Psoas muscle (tissue), 8 donors: ENCODE data around the gene NSUN3. TPM values are rescaled to one million over a fixed set of nuclear protein-coding genes. Genes with fewer than 3 reads are reported as not detected.

ENCODE experiments used
- ATAC-seq, 4 donors: fragments of 200-7000 bp; cut with Tn5 transposase; one replicate each; pipeline ENCODE4 v1.9.1; 2020; ENCODE audit warnings: moderate library complexity in 3 of 4, mild to moderate bottlenecking in 2 of 4
- DNase-seq, 2 donors: peaks; one replicate each; pipeline ENCODE4 v3.0.0-alpha.2; 2020
- H3K27ac ChIP-seq: fragments of 200-600 bp; one replicate; pipeline ENCODE4 v1.8.0; 2022
- H3K27me3 ChIP-seq, 3 donors: fragments of 200-600 bp in 1 of 3; one replicate each; pipeline versions ENCODE4 v1.6.1 to v1.8.0; 2013 to 2022; ENCODE audit warnings: low read length in 2 of 3, mild to moderate bottlenecking in 2 of 3, moderate library complexity in 1 of 3; ENCODE audit not compliant: insufficient read depth in 3 of 3
- H3K36me3 ChIP-seq, 2 donors: fragments of 200-600 bp in 1 of 2; one replicate each; pipeline versions ENCODE4 v1.6.1 to v1.8.0; 2013 to 2022; ENCODE audit warnings: low read depth in 1 of 2, mild to moderate bottlenecking in 1 of 2, moderate library complexity in 1 of 2; ENCODE audit not compliant: insufficient read depth in 1 of 2
- H3K4me1 ChIP-seq: fragments of 200-600 bp; one replicate; pipeline ENCODE4 v1.8.0; 2022
- H3K4me3 ChIP-seq: fragments of 200-600 bp; one replicate; pipeline ENCODE4 v1.8.0; 2022; ENCODE audit warnings: mild to moderate bottlenecking
- H3K9me3 ChIP-seq: fragments of 200-600 bp; one replicate; pipeline ENCODE4 v1.8.0; 2022
- CTCF ChIP-seq: fragments of 200-600 bp; IDR thresholded peaks from one replicate; pipeline ENCODE4 v1.8.0; 2022; ENCODE audit warnings: antibody characterized with exemption
- WGBS, 3 donors: extraction: QIAGEN DNeasy Blood & Tissue Kit; methylation state at CpG; one replicate each; pipeline versions ENCODE4 v1.1.6 to v1.1.7; 2013; 5-methylcytosine and 5-hydroxymethylcytosine counted together
- intact Hi-C, 2 donors: fragments of 100-400 bp; cut with DNase I; formaldehyde crosslinking; loops; one replicate each; pipeline versions ENCODE4 v1.11.0 to v1.14.2; 2022
- polyA plus RNA-seq, 3 donors: library from polyadenylated mRNA; stranded (reverse); fragments of 200-250 nt; gene quantifications; one replicate each; pipeline ENCODE4 v1.2.3, GENCODE V29; 2013
- total RNA-seq, 4 donors: library from RNA; stranded (reverse); fragmentation: NEBNext Ultra II Directional in 2 of 4; extraction: Animal tissue kit (Norgen Biotek cat#: 25700) in 2 of 4; gene quantifications; one replicate each; pipeline versions ENCODE4 v1.2.1 to v1.2.4, GENCODE V29; 2021 to 2023
- donor health status: healthy with polysubstance abuse.
- donor health status: DM: no; HTN: no; CAD: no; lungs with moderate emphysema.
- donor health status: Bipolar disorder and iron deficiency.
- donor health status: healthy.
- donor health status: DM: yes; HTN: yes; CAD: no.
- donor health status: DM: no; HTN: no; CAD: no.
- donor health status: DM: no; HTN: no; CAD: no.
- donor health status: DM: yes; HTN: yes; CAD: no.

NSUN3 gene
- total and polyA plus RNA-seq, 7 donors, result 1.5 to 4.1 (median 2.6) TPM

GRCh38 chr3:94137377-94137776, 74.5 kb downstream of the NSUN3 start:
- H3K4me3 ChIP-seq, result no peak overlapping the region
- no peaks in the 10 kb centered on the region for H3K36me3 ChIP-seq
- no peaks in the 10 kb centered on the region for H3K9me3 ChIP-seq
- 26 to 33% (median 28%) methylated on average over 6 of the region's 6 CpGs for WGBS, 3 donors
- ATAC-seq, result no peak
- intact Hi-C loops, result no loop called here
- no peak for TF ChIP-seq CTCF
- H3K27ac ChIP-seq, result no peak overlapping the region
- no peaks in the 10 kb centered on the region for H3K4me1 ChIP-seq
- H3K27me3 ChIP-seq, result no peaks in the 10 kb centered on the region
- DNase-seq, result no peak

DNA sequence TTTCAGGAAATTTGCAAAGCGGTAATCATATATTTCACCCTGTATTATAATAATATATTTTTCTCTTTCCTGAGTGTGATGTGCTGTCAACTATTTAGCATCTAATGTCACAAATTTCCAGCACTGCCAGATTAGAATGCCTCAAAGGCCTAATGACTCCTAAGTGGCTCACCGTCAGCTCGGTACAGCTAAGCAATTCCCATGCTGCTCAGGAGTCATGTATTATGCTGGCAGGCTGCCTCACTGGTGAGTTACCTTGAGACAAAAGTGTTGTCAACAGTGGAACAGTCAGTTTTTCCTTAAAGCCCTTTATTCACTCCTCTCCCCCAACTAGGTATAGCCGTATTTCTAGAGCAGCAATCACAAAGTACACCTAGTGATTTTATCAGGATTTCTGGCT, 83.6 kb downstream of the NSUN3 start:
- Histone ChIP-seq H3K4me1 (no peaks in the 10 kb centered on the region), H3K9me3 (no peaks in the 10 kb centered on the region), H3K27me3 (no peaks in the 10 kb centered on the region), H3K36me3 (no peaks in the 10 kb centered on the region), H3K4me3 (no peak overlapping the region), H3K27ac (no peak overlapping the region)
- WGBS, 3 donors, result 65 to 70% (median 69%) methylated on average over 4 of the region's 4 CpGs
- ATAC-seq (no peak), DNase-seq (no peak)
- no peak for TF ChIP-seq CTCF
- intact Hi-C loops, result no loop called here

- DNase-seq (no peak), ATAC-seq (no peak)
- H3K4me1 ChIP-seq, result no peaks in the 10 kb centered on the region
- 57 to 64% (median 63%) methylated on average over 3 of the region's 3 CpGs for WGBS, 3 donors
- TF ChIP-seq CTCF, result no peak
- no peak overlapping the region for H3K4me3 ChIP-seq
- no peak overlapping the region for H3K27ac ChIP-seq
- no peaks in the 10 kb centered on the region for H3K27me3 ChIP-seq
- H3K9me3 ChIP-seq, result no peaks in the 10 kb centered on the region
- intact Hi-C loops, result no loop called here
- no peaks in the 10 kb centered on the region for H3K36me3 ChIP-seq
These were observed 84.2 kb downstream of the NSUN3 start for GRCh38 chr3:94147012-94147411.

DNA sequence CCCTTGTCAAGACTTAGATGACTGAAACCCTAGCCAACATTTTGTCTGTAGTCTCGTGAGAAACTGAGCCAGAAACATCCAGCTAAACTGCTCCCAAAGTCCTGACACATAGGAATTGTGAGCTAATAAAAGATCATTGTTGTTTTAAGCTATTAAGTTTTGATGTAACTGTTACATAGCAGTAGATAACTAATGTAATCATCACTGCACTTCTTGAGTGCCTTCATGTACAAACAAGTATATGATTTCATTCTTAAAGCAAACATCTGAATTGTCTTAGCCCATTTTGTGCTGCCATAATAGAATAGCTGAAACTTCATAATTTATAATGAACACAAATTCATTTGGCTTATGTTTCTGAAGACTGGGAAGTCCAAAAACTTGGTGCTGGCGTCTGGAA, 87.3 kb downstream of the NSUN3 start:
- ATAC-seq (no peak), DNase-seq (no peak)
- Histone ChIP-seq H3K4me3 (no peak overlapping the region), H3K9me3 (no peaks in the 10 kb centered on the region), H3K4me1 (no peaks in the 10 kb centered on the region), H3K36me3 (no peaks in the 10 kb centered on the region), H3K27ac (no peak overlapping the region), H3K27me3 (no peaks in the 10 kb centered on the region)
- WGBS, 3 donors, result 28 to 38% (median 32%) methylated on average over 2 of the region's 2 CpGs
- no peak for TF ChIP-seq CTCF
- intact Hi-C loops, result no loop called here

GRCh38 chr3:94156626-94157025, 93.8 kb downstream of the NSUN3 start:
- no peak for DNase-seq
- no peak for ATAC-seq
- no peaks in the 10 kb centered on the region for H3K36me3 ChIP-seq
- intact Hi-C loops, result no loop called here
- peaks cover 0 to under 1% (median 0%) of the 10 kb centered on the region in 3 donors for H3K27me3 ChIP-seq
- WGBS, 3 donors, result 92 to 97% (median 94%) methylated on average over 1 of the region's 1 CpG
- no peak overlapping the region for H3K27ac ChIP-seq
- TF ChIP-seq CTCF, result no peak
- no peaks in the 10 kb centered on the region for H3K4me1 ChIP-seq
- no peak overlapping the region for H3K4me3 ChIP-seq
- H3K9me3 ChIP-seq, result no peaks in the 10 kb centered on the region
